Stomach (tissue), 9 donors: ENCODE data around the gene AMIGO3. TPM values are rescaled to one million over a fixed set of nuclear protein-coding genes. Genes with fewer than 3 reads are reported as not detected.

ENCODE experiments used
- DNase-seq, 2 donors: peaks; one replicate each; pipeline versions ENCODE4 v3.0.0 to v3.0.0-alpha.2; 2013 to 2019
- H3K27ac ChIP-seq, 5 donors: fragments of 200-600 bp in 4 of 5; sonication (generic) in 4 of 5; one replicate each; pipeline ENCODE4 v1.5.1; 2013 to 2019; ENCODE audit warnings: mild to moderate bottlenecking in 1 of 5, moderate library complexity in 1 of 5
- H3K27me3 ChIP-seq, 3 donors: fragments of 200-600 bp; sonication (generic); one replicate each; pipeline ENCODE4 v1.5.1; 2017 to 2019; ENCODE audit warnings: mixed run types in 1 of 3
- H3K36me3 ChIP-seq, 4 donors: fragments of 200-600 bp; sonication (generic); 1 replicate in 3 of 4; 2 replicates in 1 of 4; pipeline ENCODE4 v1.5.1; 2016 to 2019
- H3K4me1 ChIP-seq, 4 donors: fragments of 200-600 bp; sonication (generic); one replicate each; pipeline ENCODE4 v1.5.1; 2016 to 2019
- H3K4me3 ChIP-seq, 4 donors: fragments of 200-600 bp; sonication (generic) in 3 of 4; one replicate each; pipeline ENCODE4 v1.5.1; 2016 to 2019; ENCODE audit warnings: mild to moderate bottlenecking in 1 of 4
- H3K9me3 ChIP-seq, 4 donors: fragments of 200-600 bp; sonication (generic); one replicate each; pipeline ENCODE4 v1.5.1; 2016 to 2019
- EP300 ChIP-seq: sonication (generic); formaldehyde crosslinking; IDR thresholded peaks from one replicate; pipeline ENCODE4 v1.6.1; 2017; ENCODE audit warnings: antibody characterized with exemption
- POLR2A ChIP-seq, 4 donors: fragments of 450-650 bp; IDR thresholded peaks; one replicate each; pipeline ENCODE4 v1.6.1; 2016; ENCODE audit warnings: antibody characterized with exemption in 4 of 4, control low read depth in 2 of 4, mild to moderate bottlenecking in 1 of 4, moderate library complexity in 1 of 4
- POLR2AphosphoS5 ChIP-seq, 3 donors: sonication (generic); formaldehyde crosslinking; IDR thresholded peaks; one replicate each; pipeline ENCODE4 v1.6.1; 2016; ENCODE audit warnings: antibody characterized with exemption in 3 of 3
- WGBS, 5 donors: extraction: QIAGEN DNeasy Blood & Tissue Kit in 3 of 5; methylation state at CpG; one replicate each; pipeline versions ENCODE4 v1.1.5 to v1.1.7; 2013 to 2018; 5-methylcytosine and 5-hydroxymethylcytosine counted together
- intact Hi-C: fragments of 100-400 bp; cut with DNase I; formaldehyde crosslinking; loops from one replicate; pipeline ENCODE4 v1.15.1; 2023; ENCODE audit warnings: low total_unique reads
- polyA plus RNA-seq, 3 donors: library from polyadenylated mRNA; stranded (reverse); fragments of 200-250 nt; gene quantifications; one replicate each; pipeline ENCODE4 v1.2.3, GENCODE V29; 2013
- total RNA-seq, 5 donors: library from RNA; depleted of rRNA; stranded (reverse); fragments of >200 nt; gene quantifications; one replicate each; pipeline versions ENCODE4 v1.1.0 to v1.2.3, GENCODE V29; 2014 to 2016
- TF ChIP-seq, protein P1 (sequence below), 7 experiments: fragments of 450-650 bp in 4 of 7; fragments of 200-600 bp in 3 of 7; sonication (generic) in 3 of 7; IDR thresholded peaks; one replicate each; pipeline ENCODE4 v1.5.1; 2016 to 2019; ENCODE audit warnings: antibody characterized with exemption in 7 of 7, control low read depth in 2 of 7, mild to moderate bottlenecking in 1 of 7
- donor health status: healthy with polysubstance abuse.
- donor health status: Bipolar disorder and iron deficiency.
- donor health status: healthy.

AMIGO3 gene
- total and polyA plus RNA-seq, 8 donors, result 0.19 to 1.3 (median 0.80) TPM; not detected in 4

DNA sequence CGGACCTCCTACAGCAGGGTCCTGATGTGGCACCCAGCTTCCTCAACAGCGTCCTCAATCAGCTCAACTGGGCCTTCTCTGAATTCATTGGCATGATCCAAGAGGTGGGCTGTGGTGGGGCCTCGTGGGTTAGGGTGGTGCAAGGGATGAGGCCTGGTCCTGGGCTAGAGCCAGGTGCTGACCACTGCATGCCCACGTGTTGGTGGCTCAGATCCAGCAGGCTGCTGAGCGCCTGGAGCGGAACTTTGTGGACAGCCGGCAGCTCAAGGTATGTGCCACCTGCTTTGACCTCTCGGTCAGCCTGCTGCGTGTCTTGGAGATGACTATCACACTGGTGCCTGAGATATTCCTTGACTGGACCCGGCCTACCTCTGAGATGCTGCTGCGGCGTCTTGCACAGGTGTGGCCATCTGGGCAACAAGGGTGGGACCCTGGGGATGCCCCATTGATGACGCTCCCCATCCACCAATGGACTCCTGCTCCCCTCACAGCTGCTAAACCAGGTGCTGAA is 3.8 kb downstream of the AMIGO3 start:
- no peak overlapping the region for H3K4me3 ChIP-seq
- H3K36me3 ChIP-seq, result peaks cover 0 to 65% (median 45%) of the 10 kb centered on the region in 4 donors
- H3K27me3 ChIP-seq, result no peaks in the 10 kb centered on the region
- H3K9me3 ChIP-seq, result no peaks in the 10 kb centered on the region
- H3K27ac ChIP-seq, result no peak overlapping the region
- 73 to 85% (median 80%) methylated on average over 4 to 13 of the region's 13 CpGs for WGBS, 5 donors
- TF ChIP-seq EP300 (no peak), POLR2AphosphoS5 (IDR thresholded peaks at IDR 0.05) (no peak), POLR2A (IDR thresholded peaks at IDR 0.05) (no peak)
- TF ChIP-seq, protein P1, sequence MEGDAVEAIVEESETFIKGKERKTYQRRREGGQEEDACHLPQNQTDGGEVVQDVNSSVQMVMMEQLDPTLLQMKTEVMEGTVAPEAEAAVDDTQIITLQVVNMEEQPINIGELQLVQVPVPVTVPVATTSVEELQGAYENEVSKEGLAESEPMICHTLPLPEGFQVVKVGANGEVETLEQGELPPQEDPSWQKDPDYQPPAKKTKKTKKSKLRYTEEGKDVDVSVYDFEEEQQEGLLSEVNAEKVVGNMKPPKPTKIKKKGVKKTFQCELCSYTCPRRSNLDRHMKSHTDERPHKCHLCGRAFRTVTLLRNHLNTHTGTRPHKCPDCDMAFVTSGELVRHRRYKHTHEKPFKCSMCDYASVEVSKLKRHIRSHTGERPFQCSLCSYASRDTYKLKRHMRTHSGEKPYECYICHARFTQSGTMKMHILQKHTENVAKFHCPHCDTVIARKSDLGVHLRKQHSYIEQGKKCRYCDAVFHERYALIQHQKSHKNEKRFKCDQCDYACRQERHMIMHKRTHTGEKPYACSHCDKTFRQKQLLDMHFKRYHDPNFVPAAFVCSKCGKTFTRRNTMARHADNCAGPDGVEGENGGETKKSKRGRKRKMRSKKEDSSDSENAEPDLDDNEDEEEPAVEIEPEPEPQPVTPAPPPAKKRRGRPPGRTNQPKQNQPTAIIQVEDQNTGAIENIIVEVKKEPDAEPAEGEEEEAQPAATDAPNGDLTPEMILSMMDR (IDR thresholded peaks at IDR 0.05), result no peak
- intact Hi-C loops, result loop anchor here (10.0 kb wide), 1 partner anchor 119 kb away; no protein-coding TSS in a partner anchor
- DNase-seq, result peak in 1 of 2 donors; percentile 9
- peaks cover 13 to 32% (median 26%) of the 10 kb centered on the region in 4 donors for H3K4me1 ChIP-seq

DNA sequence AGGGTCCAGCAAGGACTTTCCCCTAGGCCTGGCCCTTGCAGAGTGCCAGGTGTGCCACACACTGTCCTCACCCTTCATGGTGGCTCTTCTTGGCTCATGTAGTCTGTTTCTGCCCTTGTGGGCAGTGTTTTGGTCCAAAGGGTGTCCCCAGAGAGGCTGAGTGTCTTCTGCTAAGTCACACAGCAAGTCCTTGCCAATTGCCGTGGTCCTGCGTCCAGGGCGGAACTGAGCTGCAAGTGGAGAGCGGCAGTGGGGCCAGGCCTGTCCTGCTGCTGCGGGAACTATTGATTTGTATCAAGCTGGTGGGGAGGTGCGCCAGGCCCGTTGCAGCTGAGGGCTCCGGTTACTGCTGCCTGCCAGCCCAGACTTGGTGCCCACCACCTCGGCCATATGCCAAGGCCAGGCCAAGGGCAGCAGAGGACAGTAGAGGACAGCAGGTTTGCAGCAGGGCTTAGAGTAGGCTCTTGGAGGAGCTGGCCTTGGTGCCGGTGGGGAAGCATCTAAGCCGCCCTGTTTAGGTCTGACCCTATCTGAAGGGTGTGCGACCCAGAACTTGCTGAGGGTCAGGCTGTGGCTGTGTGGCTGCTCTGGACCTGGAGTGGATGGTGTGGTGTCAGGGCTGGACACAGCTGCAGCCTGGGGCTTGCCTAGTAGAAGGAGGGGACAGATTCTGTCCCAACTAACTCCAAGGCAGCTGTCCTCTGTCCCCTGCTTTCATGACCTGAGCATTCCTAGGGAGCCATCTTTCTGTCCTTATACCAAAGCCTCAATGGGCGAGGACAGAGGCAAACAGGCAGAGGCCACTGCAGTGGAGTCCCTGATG is 4.5 kb downstream of the AMIGO3 start:
- no peak for TF ChIP-seq POLR2AphosphoS5 (IDR thresholded peaks at IDR 0.05)
- TF ChIP-seq POLR2A (IDR thresholded peaks at IDR 0.05), result no peak
- TF ChIP-seq, protein P1 (IDR thresholded peaks at IDR 0.05), result no peak
- no peak for TF ChIP-seq EP300
- Histone ChIP-seq H3K27ac (no peak overlapping the region), H3K4me3 (no peak overlapping the region), H3K36me3 (peaks cover 0 to 63% (median 46%) of the 10 kb centered on the region in 4 donors), H3K4me1 (peaks cover 13 to 25% (median 19%) of the 10 kb centered on the region in 4 donors), H3K9me3 (no peaks in the 10 kb centered on the region), H3K27me3 (no peaks in the 10 kb centered on the region)
- peak in 1 of 2 donors; percentile 4 for DNase-seq
- 80 to 92% (median 90%) methylated on average over 6 to 13 of the region's 13 CpGs for WGBS, 5 donors
- intact Hi-C loops, result loop anchor here (10.0 kb wide), 1 partner anchor 120 kb away; no protein-coding TSS in a partner anchor

DNA sequence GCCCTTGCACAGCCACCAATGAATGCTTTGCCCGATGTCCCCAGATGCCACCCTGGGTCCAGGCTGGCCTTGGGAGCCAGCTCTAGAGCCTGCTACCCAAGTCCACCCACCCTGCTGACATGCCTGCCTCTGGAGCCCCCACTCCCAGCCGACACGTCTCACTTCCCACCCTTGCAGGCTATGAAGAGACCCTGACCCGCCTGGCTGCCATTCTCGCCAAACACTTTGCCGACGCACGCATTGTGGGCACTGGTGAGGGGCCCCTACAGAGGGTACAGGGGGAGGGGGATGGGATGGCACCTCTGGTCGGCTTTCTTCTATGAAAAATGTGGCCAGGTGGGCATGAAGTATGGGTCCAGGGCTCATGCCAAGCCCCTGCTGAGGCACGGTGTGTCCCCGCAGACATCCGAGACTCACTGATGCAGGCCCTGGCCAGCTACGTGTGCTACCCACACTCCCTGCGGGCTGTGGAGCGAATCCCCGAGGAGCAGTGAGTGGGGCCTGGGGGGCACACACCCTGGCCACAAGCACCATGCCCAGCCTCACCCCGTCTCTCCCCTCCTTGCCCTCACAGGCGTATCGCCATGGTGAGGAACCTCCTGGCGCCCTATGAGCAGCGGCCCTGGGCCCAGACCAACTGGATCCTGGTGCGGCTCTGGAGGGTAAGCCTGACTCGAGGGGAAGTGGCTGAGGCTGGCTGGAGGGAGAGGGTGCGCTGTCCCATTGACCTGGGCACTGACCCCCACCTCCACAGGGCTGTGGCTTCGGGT is 6.0 kb downstream of the AMIGO3 start:
- TF ChIP-seq, protein P1 (IDR thresholded peaks at IDR 0.05), result no peak
- no peak for TF ChIP-seq POLR2AphosphoS5 (IDR thresholded peaks at IDR 0.05)
- no peak for TF ChIP-seq EP300
- TF ChIP-seq POLR2A (IDR thresholded peaks at IDR 0.05), result no peak
- intact Hi-C loops, result loop anchor here (10.0 kb wide), 1 partner anchor 121 kb away; no protein-coding TSS in a partner anchor
- peak in 1 of 2 donors; percentile 5 for DNase-seq

More for the DNA sequence above, 6.0 kb downstream of the AMIGO3 start:
- no peak overlapping the region for H3K27ac ChIP-seq
- no peaks in the 10 kb centered on the region for H3K9me3 ChIP-seq
- H3K4me3 ChIP-seq, result no peak overlapping the region
- H3K4me1 ChIP-seq, result peaks cover 3 to 11% (median 5%) of the 10 kb centered on the region in 4 donors
- 92 to 96% (median 95%) methylated on average over 21 to 25 of the region's 25 CpGs for WGBS, 5 donors
- H3K27me3 ChIP-seq, result no peaks in the 10 kb centered on the region
- peaks cover 0 to 68% (median 46%) of the 10 kb centered on the region in 4 donors for H3K36me3 ChIP-seq
